SK-N-SH treated with all-trans-retinoic acid at 6 μM for 48 hours (cell line): ENCODE data around the gene PBX4.
A peak's percentile ranks its signal among the peaks of the same experiment; 100 is the strongest.

Experiments
- ATAC-seq: fragments of 200-7000 bp; cut with Tn5 transposase; 3 replicates; pipeline ENCODE4 v1.9.1; 2020; ENCODE audit warnings: mild to moderate bottlenecking, moderate library complexity
- ARNTL ChIP-seq: fragments of 450-650 bp; formaldehyde crosslinking; IDR thresholded peaks from 2 replicates; pipeline ENCODE4 v1.5.0; 2020; ENCODE audit warnings: low read depth, mild to moderate bottlenecking, moderate library complexity, borderline replicate concordance
- BACH2 ChIP-seq: fragments of 250-450 bp; sonication (Bioruptor Pico); IDR thresholded peaks from 2 replicates; pipeline ENCODE4 v1.9.0; 2021; ENCODE audit warnings: mild to moderate bottlenecking, borderline replicate concordance
- CSDC2 ChIP-seq: fragments of 250-450 bp; sonication (Bioruptor Pico); IDR thresholded peaks from 2 replicates; pipeline ENCODE4 v1.5.0; 2020; ENCODE audit warnings: mild to moderate bottlenecking, moderate library complexity
- ESRRG ChIP-seq: fragments of 250-450 bp; sonication (Bioruptor Pico); IDR thresholded peaks from 2 replicates; pipeline ENCODE4 v1.6.1; 2021; ENCODE audit warnings: mild to moderate bottlenecking
- GLIS3 ChIP-seq: fragments of 250-450 bp; sonication (Bioruptor Pico); IDR thresholded peaks from 2 replicates; pipeline ENCODE4 v1.5.0; 2020; ENCODE audit warnings: mild to moderate bottlenecking, moderate library complexity
- ISL1 ChIP-seq: fragments of 250-450 bp; sonication (Bioruptor Pico); IDR thresholded peaks from 2 replicates; pipeline ENCODE4 v2.1.2; 2022; ENCODE audit warnings: mild to moderate bottlenecking, moderate library complexity
- PPARA ChIP-seq: fragments of 250-450 bp; sonication (Bioruptor Pico); IDR thresholded peaks from 2 replicates; pipeline ENCODE4 v1.5.0; 2020; ENCODE audit warnings: mild to moderate bottlenecking, borderline replicate concordance
- RARB ChIP-seq: fragments of 250-450 bp; sonication (Bioruptor Pico); IDR thresholded peaks from 2 replicates; pipeline ENCODE4 v1.8.0; 2021; ENCODE audit warnings: mild to moderate bottlenecking, moderate library complexity
- SNAI2 ChIP-seq: fragments of 250-450 bp; sonication (Bioruptor Pico); IDR thresholded peaks from 2 replicates; pipeline ENCODE4 v1.5.0; 2020; ENCODE audit warnings: mild to moderate bottlenecking, moderate library complexity
- TCF4 ChIP-seq: fragments of 250-450 bp; sonication (Bioruptor Pico); IDR thresholded peaks from 2 replicates; pipeline ENCODE4 v1.8.0; 2021; ENCODE audit warnings: mild to moderate bottlenecking, moderate library complexity, borderline replicate concordance
- TOX ChIP-seq: fragments of 250-450 bp; sonication (Bioruptor Pico); IDR thresholded peaks from 2 replicates; pipeline ENCODE4 v1.8.0; 2021; ENCODE audit warnings: mild to moderate bottlenecking, moderate library complexity, borderline replicate concordance
- ZC3H10 ChIP-seq: fragments of 250-450 bp; sonication (Bioruptor Pico); IDR thresholded peaks from 2 replicates; pipeline ENCODE4 v1.5.1; 2021; ENCODE audit warnings: mild to moderate bottlenecking, moderate library complexity
- ZFP3 ChIP-seq: fragments of 250-450 bp; sonication (Bioruptor Pico); IDR thresholded peaks from 2 replicates; pipeline ENCODE4 v1.5.0; 2020; ENCODE audit warnings: mild to moderate bottlenecking, moderate library complexity
- ZFP30 ChIP-seq: fragments of 450-650 bp; formaldehyde crosslinking; IDR thresholded peaks from 2 replicates; pipeline ENCODE4 v1.5.0; 2022; ENCODE audit warnings: mild to moderate bottlenecking, moderate library complexity
- ZNF565 ChIP-seq: fragments of 450-650 bp; formaldehyde crosslinking; conservative IDR thresholded peaks from 2 replicates; pipeline ENCODE4 v1.5.0; 2020; ENCODE audit warnings: low read depth, mild to moderate bottlenecking, moderate library complexity
- ZNF8 ChIP-seq: fragments of 450-650 bp; formaldehyde crosslinking; IDR thresholded peaks from 2 replicates; pipeline ENCODE4 v1.5.0; 2020; ENCODE audit warnings: mild to moderate bottlenecking, moderate library complexity
- TF ChIP-seq, protein P1 (sequence below): fragments of 250-450 bp; sonication (Bioruptor Pico); IDR thresholded peaks from 2 replicates; pipeline ENCODE4 v1.8.0; 2020; ENCODE audit warnings: mild to moderate bottlenecking, moderate library complexity, borderline replicate concordance
- TF ChIP-seq, protein P2 (sequence below): fragments of 250-450 bp; sonication (Bioruptor Pico); IDR thresholded peaks from 2 replicates; pipeline ENCODE4 v1.5.1; 2020; ENCODE audit warnings: low read depth, mild to moderate bottlenecking, moderate library complexity
- TF ChIP-seq, protein P3 (sequence below): fragments of 250-450 bp; sonication (Bioruptor Pico); IDR thresholded peaks from 2 replicates; pipeline ENCODE4 v1.5.0; 2020; ENCODE audit warnings: mild to moderate bottlenecking, moderate library complexity
- TF ChIP-seq, protein P4 (sequence below): fragments of 250-450 bp; sonication (Bioruptor Pico); IDR thresholded peaks from 2 replicates; pipeline ENCODE4 v1.5.1; 2021; ENCODE audit warnings: mild to moderate bottlenecking, moderate library complexity
- TF ChIP-seq, protein P5 (sequence below): fragments of 250-450 bp; sonication (Bioruptor Pico); IDR thresholded peaks from 2 replicates; pipeline ENCODE4 v1.8.0; 2021; ENCODE audit warnings: low read depth, mild to moderate bottlenecking, moderate library complexity, borderline replicate concordance

PBX4 gene

DNA sequence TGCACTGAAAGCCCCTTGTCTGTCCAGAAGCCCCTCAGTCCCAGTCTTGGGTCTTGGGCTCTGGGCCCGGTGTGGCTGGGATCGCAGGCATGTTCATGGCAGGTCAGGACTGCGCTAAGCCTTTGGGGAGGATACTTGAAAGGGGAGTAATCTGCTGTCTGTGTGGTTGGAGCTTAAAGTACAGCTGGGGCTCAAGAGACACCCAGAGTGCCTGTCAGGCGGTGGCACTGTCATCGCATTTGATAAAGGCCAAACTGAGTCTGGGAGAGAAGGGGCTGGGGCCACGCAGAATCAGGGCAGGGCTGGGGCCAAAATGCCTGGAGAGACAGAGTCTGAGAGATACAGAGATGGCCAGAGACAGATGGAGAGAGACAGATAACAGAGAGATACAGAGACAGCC, 84.6 kb downstream of the PBX4 start:
- no peak for ATAC-seq
- TF ChIP-seq SNAI2 (no peak), ZC3H10 (CRISPR knock-in tag) (no peak), ARNTL (no peak), GLIS3 (CRISPR knock-in tag) (no peak), ZNF8 (CRISPR knock-in tag) (no peak), TCF4 (no peak), ISL1 (CRISPR knock-in tag) (no peak)
- TF ChIP-seq, protein P1, sequence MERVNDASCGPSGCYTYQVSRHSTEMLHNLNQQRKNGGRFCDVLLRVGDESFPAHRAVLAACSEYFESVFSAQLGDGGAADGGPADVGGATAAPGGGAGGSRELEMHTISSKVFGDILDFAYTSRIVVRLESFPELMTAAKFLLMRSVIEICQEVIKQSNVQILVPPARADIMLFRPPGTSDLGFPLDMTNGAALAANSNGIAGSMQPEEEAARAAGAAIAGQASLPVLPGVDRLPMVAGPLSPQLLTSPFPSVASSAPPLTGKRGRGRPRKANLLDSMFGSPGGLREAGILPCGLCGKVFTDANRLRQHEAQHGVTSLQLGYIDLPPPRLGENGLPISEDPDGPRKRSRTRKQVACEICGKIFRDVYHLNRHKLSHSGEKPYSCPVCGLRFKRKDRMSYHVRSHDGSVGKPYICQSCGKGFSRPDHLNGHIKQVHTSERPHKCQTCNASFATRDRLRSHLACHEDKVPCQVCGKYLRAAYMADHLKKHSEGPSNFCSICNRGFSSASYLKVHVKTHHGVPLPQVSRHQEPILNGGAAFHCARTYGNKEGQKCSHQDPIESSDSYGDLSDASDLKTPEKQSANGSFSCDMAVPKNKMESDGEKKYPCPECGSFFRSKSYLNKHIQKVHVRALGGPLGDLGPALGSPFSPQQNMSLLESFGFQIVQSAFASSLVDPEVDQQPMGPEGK (CRISPR knock-in tag) = no peak

DNA sequence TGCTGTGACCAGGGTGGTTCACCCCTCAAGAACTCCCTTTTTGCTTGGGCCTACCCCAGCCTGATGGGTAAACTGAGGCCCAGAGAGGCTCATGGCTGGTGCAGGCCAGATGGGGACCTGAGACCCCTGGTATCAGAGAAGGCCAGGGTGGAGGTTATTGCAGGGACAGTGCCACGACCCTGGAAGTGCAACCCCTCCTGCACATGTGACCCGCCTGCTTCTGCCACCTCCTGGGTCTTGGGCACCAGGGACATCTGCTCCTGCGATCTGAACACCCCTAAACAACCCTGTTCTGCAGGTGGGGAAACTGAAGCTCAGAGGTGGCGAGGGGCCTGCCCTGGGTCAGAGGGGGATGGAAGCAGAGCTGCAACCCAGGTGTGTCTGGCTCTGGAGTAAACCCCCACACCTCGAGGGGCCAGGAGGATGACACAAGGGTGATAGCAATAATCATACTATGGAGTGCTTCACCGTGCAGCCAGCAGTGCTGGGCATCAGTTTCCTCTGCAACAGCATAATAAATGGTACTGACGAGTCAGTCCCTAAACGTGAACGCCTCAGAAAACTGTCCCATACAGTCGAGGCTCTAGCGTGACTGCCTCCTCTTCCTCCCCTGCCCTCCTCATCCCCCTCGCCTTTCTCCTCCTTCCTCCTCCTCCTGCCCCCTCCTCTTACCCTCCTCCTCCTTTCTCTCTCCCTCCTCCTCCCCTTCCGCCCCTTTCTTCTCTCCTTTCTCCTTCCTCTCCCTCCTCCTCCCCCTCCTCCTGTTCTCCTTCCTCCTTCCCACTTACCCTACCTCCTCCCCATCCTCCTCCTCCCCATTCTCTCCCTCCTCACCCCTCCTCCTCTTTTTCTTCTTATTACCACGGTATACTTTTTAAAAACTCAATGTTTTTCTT, 85.4 kb downstream of the PBX4 start:
- TF ChIP-seq PPARA = no peak
- TF ChIP-seq, protein P2, sequence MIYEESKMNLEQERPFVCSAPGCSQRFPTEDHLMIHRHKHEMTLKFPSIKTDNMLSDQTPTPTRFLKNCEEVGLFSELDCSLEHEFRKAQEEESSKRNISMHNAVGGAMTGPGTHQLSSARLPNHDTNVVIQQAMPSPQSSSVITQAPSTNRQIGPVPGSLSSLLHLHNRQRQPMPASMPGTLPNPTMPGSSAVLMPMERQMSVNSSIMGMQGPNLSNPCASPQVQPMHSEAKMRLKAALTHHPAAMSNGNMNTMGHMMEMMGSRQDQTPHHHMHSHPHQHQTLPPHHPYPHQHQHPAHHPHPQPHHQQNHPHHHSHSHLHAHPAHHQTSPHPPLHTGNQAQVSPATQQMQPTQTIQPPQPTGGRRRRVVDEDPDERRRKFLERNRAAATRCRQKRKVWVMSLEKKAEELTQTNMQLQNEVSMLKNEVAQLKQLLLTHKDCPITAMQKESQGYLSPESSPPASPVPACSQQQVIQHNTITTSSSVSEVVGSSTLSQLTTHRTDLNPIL (CRISPR knock-in tag) = no peak
- TF ChIP-seq CSDC2 (CRISPR knock-in tag) = no peak
- TF ChIP-seq, protein P3, sequence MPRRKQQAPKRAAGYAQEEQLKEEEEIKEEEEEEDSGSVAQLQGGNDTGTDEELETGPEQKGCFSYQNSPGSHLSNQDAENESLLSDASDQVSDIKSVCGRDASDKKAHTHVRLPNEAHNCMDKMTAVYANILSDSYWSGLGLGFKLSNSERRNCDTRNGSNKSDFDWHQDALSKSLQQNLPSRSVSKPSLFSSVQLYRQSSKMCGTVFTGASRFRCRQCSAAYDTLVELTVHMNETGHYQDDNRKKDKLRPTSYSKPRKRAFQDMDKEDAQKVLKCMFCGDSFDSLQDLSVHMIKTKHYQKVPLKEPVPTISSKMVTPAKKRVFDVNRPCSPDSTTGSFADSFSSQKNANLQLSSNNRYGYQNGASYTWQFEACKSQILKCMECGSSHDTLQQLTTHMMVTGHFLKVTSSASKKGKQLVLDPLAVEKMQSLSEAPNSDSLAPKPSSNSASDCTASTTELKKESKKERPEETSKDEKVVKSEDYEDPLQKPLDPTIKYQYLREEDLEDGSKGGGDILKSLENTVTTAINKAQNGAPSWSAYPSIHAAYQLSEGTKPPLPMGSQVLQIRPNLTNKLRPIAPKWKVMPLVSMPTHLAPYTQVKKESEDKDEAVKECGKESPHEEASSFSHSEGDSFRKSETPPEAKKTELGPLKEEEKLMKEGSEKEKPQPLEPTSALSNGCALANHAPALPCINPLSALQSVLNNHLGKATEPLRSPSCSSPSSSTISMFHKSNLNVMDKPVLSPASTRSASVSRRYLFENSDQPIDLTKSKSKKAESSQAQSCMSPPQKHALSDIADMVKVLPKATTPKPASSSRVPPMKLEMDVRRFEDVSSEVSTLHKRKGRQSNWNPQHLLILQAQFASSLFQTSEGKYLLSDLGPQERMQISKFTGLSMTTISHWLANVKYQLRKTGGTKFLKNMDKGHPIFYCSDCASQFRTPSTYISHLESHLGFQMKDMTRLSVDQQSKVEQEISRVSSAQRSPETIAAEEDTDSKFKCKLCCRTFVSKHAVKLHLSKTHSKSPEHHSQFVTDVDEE (CRISPR knock-in tag) = no peak
- no peak for TF ChIP-seq ARNTL
- no peak for TF ChIP-seq ZC3H10 (CRISPR knock-in tag)
- TF ChIP-seq ZNF565 = no peak
- no peak for TF ChIP-seq TCF4
- TF ChIP-seq SNAI2 = no peak
- TF ChIP-seq, protein P4, sequence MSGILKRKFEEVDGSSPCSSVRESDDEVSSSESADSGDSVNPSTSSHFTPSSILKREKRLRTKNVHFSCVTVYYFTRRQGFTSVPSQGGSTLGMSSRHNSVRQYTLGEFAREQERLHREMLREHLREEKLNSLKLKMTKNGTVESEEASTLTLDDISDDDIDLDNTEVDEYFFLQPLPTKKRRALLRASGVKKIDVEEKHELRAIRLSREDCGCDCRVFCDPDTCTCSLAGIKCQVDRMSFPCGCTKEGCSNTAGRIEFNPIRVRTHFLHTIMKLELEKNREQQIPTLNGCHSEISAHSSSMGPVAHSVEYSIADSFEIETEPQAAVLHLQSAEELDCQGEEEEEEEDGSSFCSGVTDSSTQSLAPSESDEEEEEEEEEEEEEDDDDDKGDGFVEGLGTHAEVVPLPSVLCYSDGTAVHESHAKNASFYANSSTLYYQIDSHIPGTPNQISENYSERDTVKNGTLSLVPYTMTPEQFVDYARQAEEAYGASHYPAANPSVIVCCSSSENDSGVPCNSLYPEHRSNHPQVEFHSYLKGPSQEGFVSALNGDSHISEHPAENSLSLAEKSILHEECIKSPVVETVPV = no peak
- TF ChIP-seq TOX (CRISPR knock-in tag) = no peak
- no peak for TF ChIP-seq ZFP30
- TF ChIP-seq ZFP3 = no peak
- ATAC-seq = no peak

DNA sequence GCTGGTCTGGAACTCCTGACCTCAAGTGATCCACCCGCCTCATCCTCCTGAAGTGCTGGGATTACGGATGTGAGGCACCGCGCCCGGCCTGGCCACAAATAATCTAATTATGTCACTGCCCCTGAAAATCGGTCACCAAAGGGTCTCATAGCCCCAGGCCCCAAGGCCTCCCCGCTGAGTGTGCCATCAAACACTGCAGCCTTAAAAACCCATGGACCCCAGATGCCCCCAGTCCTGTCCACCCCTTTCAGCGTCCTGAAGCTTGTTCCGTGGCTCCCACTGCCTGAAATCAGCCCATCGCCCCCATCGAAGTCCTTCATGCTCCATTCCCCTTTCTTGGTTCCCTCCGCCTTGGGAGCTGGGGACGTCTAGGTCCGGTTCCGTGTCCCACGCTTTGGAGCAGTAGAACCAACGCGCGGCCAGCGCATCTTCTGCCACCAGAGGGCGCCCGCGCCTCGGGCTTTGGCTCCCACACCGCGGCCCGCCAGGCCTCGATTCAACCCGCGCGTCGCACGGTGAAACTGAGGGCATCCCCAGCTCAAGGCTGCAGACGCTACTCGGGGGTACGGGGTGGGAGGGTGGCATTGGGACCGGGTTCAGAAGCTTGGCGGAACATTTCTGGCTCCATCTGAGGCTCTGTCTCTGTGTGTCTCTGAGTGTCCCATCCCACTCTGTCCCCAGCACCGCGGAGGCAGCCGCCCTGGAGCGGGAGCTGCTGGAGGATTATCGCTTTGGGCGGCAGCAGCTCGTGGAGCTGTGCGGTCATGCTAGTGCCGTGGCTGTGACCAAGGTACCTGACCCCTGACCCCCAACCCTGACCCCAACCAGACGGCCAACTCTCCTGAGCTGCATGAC, 86.3 kb downstream of the PBX4 start:
- peak; percentile 77 for ATAC-seq
- TF ChIP-seq, protein P5, sequence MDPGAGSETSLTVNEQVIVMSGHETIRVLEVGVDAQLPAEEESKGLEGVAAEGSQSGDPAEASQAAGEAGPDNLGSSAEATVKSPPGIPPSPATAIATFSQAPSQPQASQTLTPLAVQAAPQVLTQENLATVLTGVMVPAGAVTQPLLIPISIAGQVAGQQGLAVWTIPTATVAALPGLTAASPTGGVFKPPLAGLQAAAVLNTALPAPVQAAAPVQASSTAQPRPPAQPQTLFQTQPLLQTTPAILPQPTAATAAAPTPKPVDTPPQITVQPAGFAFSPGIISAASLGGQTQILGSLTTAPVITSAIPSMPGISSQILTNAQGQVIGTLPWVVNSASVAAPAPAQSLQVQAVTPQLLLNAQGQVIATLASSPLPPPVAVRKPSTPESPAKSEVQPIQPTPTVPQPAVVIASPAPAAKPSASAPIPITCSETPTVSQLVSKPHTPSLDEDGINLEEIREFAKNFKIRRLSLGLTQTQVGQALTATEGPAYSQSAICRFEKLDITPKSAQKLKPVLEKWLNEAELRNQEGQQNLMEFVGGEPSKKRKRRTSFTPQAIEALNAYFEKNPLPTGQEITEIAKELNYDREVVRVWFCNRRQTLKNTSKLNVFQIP (CRISPR knock-in tag) = no peak
- TF ChIP-seq, protein P4 = no peak
- no peak for TF ChIP-seq ESRRG (CRISPR knock-in tag)
- TF ChIP-seq, protein P1 (CRISPR knock-in tag) = no peak
- TF ChIP-seq RARB (CRISPR knock-in tag) = no peak
- TF ChIP-seq, protein P3 (CRISPR knock-in tag) = no peak
- no peak for TF ChIP-seq BACH2 (CRISPR knock-in tag)
- no peak for TF ChIP-seq ZFP3
